ENCODE data around the gene ZFYVE28.

GRCh38 chr4:2361366-2362265 is 56.8 kb downstream of the ZFYVE28 start:
- TF ChIP-seq CTCF (IDR thresholded peaks at IDR 0.05) (no peak), POLR2A (IDR thresholded peaks at IDR 0.05) (no peak)

All from adrenal gland (tissue), 5 donors.